ENCODE results near the gene MBD3. TPM values are rescaled to one million over a fixed set of nuclear protein-coding genes. Genes with fewer than 3 reads are reported as not detected.

MBD3 gene
- total RNA-seq, 1 experiment from 2014 or later: 128 TPM

DNA sequence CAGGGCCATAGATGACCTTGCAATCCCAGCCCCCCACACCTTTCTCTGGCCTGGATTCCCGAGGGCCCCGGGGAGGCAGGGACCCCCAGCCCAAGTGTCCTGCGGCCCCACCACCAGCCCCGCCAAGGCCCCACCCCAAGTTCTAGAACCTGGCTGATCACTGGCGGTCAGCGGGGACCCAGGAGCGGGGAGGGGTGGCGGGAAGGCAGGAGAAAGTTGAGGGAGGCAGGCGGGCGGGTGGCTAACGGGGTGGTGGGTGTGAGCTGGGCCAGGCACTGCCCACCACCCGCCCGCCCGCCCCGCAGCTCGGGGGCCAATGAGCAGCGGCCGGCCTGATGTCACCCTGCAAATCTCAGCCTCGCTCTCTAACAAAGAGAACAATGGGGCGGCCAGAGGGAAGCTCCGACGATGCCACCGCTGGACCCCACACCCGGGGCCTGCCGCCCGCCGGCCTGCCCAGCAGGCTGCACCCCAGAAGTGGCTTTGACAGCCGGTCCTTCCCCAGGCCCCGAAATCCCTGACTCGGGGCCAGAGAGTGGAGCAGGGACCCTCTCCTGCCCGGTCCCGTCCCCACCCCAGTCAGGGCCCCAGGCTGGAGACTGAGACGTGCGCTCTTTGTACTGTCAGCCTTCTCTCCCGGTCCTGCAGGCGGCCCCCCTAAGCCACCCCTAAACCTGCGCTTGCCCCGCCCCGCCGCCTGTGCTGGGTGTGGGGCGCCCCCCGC, 26.1 kb downstream of the MBD3 start:
- no peaks in the 10 kb centered on the region for H4K20me1 ChIP-seq (ENCODE audit: control insufficient read depth, insufficient read depth, insufficient read length)
- H2BK120ac ChIP-seq (ENCODE audit: low read depth, low read length, poor library complexity, severe bottlenecking): no peak overlapping the region
- H3K27ac ChIP-seq (ENCODE audit: insufficient read length, low read depth, low read length): no peak overlapping the region
- H2BK5ac ChIP-seq (ENCODE audit: insufficient read length, low read length): no peak overlapping the region
- H3K18ac ChIP-seq (ENCODE audit: insufficient read length, low read depth, low read length): peak overlapping the region; percentile 80
- H3K36me3 Mint-ChIP-seq (ENCODE audit: insufficient read depth in 1 of 3, low read depth in 3 of 3): peaks cover 8 to 26% (median 24%) of the 10 kb centered on the region in 3 experiments; a peak in 6 of 7 replicates
- no CpG with 5 or more reads among the region's 42 CpGs for WGBS (ENCODE audit: extremely low coverage, insufficient read length, low lambda C conversion rate)
- no peak overlapping the region for H2BK20ac ChIP-seq (ENCODE audit: low read depth, low read length, poor library complexity, severe bottlenecking)
- H4K5ac ChIP-seq (ENCODE audit: insufficient read length, low read depth, low read length): no peak overlapping the region
- peaks cover 3% of the 10 kb centered on the region for H3K79me1 ChIP-seq (ENCODE audit: insufficient read depth, low read depth, low read length, poor library complexity, severe bottlenecking)
- H3K4me2 ChIP-seq (ENCODE audit: insufficient read depth, insufficient read length, low read length): peak overlapping the region; percentile 46
- no peak overlapping the region for H3K56ac ChIP-seq (ENCODE audit: insufficient read length, low read depth, low read length)
- peaks cover 32% of the 10 kb centered on the region for H3K27me3 Mint-ChIP-seq (ENCODE audit: low read depth)
- no peaks in the 10 kb centered on the region for H3K23me2 ChIP-seq (ENCODE audit: insufficient read length, low read depth, low read length, poor library complexity, severe bottlenecking)
- no peak overlapping the region for H2BK15ac ChIP-seq (ENCODE audit: low read depth, low read length)
- H3K4ac ChIP-seq (ENCODE audit: low read depth, low read length): no peak overlapping the region; the same call in 1 of the 2 replicates
- no peak overlapping the region for H2BK12ac ChIP-seq (ENCODE audit: insufficient read length, low read depth, low read length)
- peaks cover 2 to 15% of the 10 kb centered on the region in 2 experiments; a peak in 3 of 4 replicates for H3K4me1 Mint-ChIP-seq
- no peaks in the 10 kb centered on the region for H3K9me3 ChIP-seq (ENCODE audit: control insufficient read depth, low read depth, low read length)
- H2AFZ ChIP-seq (ENCODE audit: low read length): no peak overlapping the region
- H3K9ac ChIP-seq (ENCODE audit: extremely low read depth, insufficient read length, low read length): peak overlapping the region; percentile 64
- H3K79me2 ChIP-seq (ENCODE audit: insufficient read depth, low read length): peaks cover 30% of the 10 kb centered on the region; the same call in 1 of the 2 replicates
- no peak overlapping the region for H4K8ac ChIP-seq (replicated peaks; ENCODE audit: insufficient read length, low read depth, low read length)
- no peak overlapping the region for H3T11ph ChIP-seq (ENCODE audit: low read length)
- H3K14ac ChIP-seq (ENCODE audit: insufficient read depth, low read length): peak overlapping the region; percentile 91
- no peaks in the 10 kb centered on the region; the same call in 1 of the 2 replicates for H3K27me3 ChIP-seq (ENCODE audit: insufficient read depth, low read length)
- H3K4me3 Mint-ChIP-seq: peak overlapping the region; percentile 64 to 78
- no peak overlapping the region for H3K23ac ChIP-seq (ENCODE audit: insufficient read length, low read depth, low read length)
- no peak for TF ChIP-seq CTCF (conservative IDR thresholded peaks at IDR 0.05)
- H4K91ac ChIP-seq (ENCODE audit: insufficient read length, low read depth, low read length): no peak overlapping the region
- no peaks in the 10 kb centered on the region for H3K4me1 ChIP-seq (ENCODE audit: insufficient read depth, low read length)
- DNase-seq: peak; percentile 90
- peaks cover 2 to 3% of the 10 kb centered on the region in 2 experiments; a peak in 2 of 5 replicates for H3K9me3 Mint-ChIP-seq
- no peak overlapping the region for H3K27ac Mint-ChIP-seq
- no peak overlapping the region for H2AK5ac ChIP-seq (ENCODE audit: insufficient read length, low read length)

Measured in H9 (cell line).